ENCODE results near the gene SIVA1.
A peak's percentile ranks its signal among the peaks of the same experiment; 100 is the strongest.
"Not testable (repeated sequence)": the region's sequence is repeated elsewhere in the genome, so short reads cannot be mapped to it uniquely, and the experiment has no call there.

SIVA1 gene

GRCh38 chr14:104745431-104745830 lies 7.5 kb upstream of the SIVA1 start:
- no peak overlapping the region for H3K4me3 ChIP-seq
- in situ Hi-C loops (cut with MboI; ENCODE audit: low sequenced_read_pairs): no loop called here
- H3K4me1 ChIP-seq: no peaks in the 10 kb centered on the region
- no peaks in the 10 kb centered on the region for H3K36me3 ChIP-seq (replicated peaks)
- no peak for DNase-seq (ENCODE audit: low spot score in 2 of 2)
- H3K27me3 ChIP-seq (ENCODE audit: low read depth): no peaks in the 10 kb centered on the region
- H3K9me3 ChIP-seq: no peaks in the 10 kb centered on the region; the same call in 1 of the 2 replicates

DNA sequence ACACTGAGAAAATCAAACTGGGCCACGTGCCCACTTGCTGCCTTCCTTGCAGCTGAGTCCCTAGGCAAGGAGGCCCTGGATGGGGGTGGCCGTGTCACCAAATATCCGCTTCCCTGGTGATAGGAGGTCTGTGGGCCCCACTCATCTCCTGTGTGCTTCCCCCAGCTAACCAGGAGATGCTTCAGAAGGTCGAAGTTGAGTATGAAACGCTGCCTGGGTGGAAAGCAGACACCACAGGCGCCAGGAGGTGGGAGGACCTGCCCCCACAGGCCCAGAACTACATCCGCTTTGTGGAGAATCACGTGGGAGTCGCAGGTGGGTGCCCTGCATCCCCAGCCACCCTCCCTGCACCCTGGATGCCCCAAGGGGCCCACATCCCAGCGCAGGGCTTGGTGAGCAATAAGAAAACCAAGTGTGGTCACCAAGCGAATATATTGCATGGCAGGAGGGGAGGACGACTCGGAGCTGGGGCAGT lies 6.8 kb upstream of the SIVA1 start:
- in situ Hi-C loops (cut with MboI; ENCODE audit: low sequenced_read_pairs): no loop called here
- H3K4me3 ChIP-seq: no peak overlapping the region
- H3K9me3 ChIP-seq: no peaks in the 10 kb centered on the region; the same call in 1 of the 2 replicates
- DNase-seq (ENCODE audit: low spot score in 2 of 2): no peak
- H3K36me3 ChIP-seq (replicated peaks): no peaks in the 10 kb centered on the region
- H3K27me3 ChIP-seq (ENCODE audit: low read depth): no peaks in the 10 kb centered on the region
- no peaks in the 10 kb centered on the region for H3K4me1 ChIP-seq

DNA sequence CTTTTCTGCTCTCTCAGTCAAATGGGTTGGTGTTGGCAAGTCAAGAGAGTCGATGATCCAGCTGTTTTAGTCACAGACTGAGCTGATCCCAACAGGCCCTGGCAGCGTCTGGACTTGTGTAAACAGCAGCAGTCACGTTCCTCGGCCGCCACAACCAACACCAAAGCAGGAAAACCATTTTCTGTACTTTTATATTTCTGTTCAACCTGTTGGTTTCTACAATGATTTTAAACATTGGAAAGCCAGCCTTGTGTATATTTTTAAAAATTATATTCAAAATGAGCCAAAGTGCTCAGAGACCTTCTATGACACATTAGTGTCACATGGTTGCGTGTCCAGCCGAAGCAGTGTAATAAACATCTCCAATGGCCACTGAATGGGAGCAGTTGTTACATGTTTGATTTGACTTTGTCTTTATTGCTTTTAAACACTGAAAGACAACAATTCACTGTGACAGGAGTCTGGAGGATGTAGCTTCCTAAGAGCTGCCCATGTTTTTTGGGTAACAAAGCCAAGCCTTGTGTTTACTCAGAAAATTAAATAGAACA lies 5.9 kb upstream of the SIVA1 start:
- Histone ChIP-seq H3K4me1 (peaks cover 3% of the 10 kb centered on the region), H3K27me3 (ENCODE audit: low read depth) (no peaks in the 10 kb centered on the region), H3K9me3 (no peaks in the 10 kb centered on the region; the same call in 1 of the 2 replicates), H3K4me3 (no peak overlapping the region), H3K36me3 (replicated peaks) (no peaks in the 10 kb centered on the region)
- in situ Hi-C loops (cut with MboI; ENCODE audit: low sequenced_read_pairs): no loop called here
- no peak for DNase-seq (ENCODE audit: low spot score in 2 of 2)

GRCh38 chr14:104747876-104748275 lies 5.1 kb upstream of the SIVA1 start:
- in situ Hi-C loops (cut with MboI; ENCODE audit: low sequenced_read_pairs): no loop called here
- H3K36me3 ChIP-seq (replicated peaks): no peaks in the 10 kb centered on the region
- no peak overlapping the region for H3K4me3 ChIP-seq
- H3K27me3 ChIP-seq (ENCODE audit: low read depth): no peaks in the 10 kb centered on the region
- DNase-seq (ENCODE audit: low spot score in 2 of 2): no peak
- H3K4me1 ChIP-seq: peaks cover 6% of the 10 kb centered on the region
- no peaks in the 10 kb centered on the region; the same call in 1 of the 2 replicates for H3K9me3 ChIP-seq

DNA sequence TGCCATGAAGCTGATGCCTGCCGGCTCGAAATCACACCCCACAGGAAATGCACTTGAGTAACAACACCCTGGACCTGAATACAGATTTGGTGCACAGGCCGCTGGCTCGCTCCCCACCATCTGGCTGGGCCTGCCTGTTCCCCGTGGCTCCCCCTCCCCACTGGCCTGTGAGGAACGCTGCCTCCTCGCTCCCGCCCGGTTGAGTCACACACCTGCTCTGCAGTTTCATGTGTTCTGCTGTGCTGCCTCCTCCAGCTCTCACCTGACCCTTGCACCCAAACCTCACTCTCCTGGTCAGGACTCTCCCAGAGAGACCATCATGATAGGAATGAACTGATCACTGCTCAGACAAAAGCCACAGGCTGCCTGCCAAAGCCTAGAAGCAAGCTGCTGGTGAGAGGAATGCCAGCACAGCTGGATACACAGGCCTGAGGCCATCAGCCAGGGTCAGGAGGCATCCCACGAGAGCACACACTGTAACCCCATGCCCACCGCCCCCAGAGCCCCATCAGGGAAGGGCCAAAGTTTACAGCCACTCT lies 3.8 kb upstream of the SIVA1 start:
- in situ Hi-C loops (cut with MboI; ENCODE audit: low sequenced_read_pairs): no loop called here
- Histone ChIP-seq H3K36me3 (replicated peaks) (peaks cover 4% of the 10 kb centered on the region), H3K9me3 (no peaks in the 10 kb centered on the region; the same call in 1 of the 2 replicates), H3K4me3 (no peak overlapping the region), H3K27me3 (ENCODE audit: low read depth) (no peaks in the 10 kb centered on the region), H3K4me1 (peaks cover 10% of the 10 kb centered on the region)
- no peak for DNase-seq (ENCODE audit: low spot score in 2 of 2)

DNA sequence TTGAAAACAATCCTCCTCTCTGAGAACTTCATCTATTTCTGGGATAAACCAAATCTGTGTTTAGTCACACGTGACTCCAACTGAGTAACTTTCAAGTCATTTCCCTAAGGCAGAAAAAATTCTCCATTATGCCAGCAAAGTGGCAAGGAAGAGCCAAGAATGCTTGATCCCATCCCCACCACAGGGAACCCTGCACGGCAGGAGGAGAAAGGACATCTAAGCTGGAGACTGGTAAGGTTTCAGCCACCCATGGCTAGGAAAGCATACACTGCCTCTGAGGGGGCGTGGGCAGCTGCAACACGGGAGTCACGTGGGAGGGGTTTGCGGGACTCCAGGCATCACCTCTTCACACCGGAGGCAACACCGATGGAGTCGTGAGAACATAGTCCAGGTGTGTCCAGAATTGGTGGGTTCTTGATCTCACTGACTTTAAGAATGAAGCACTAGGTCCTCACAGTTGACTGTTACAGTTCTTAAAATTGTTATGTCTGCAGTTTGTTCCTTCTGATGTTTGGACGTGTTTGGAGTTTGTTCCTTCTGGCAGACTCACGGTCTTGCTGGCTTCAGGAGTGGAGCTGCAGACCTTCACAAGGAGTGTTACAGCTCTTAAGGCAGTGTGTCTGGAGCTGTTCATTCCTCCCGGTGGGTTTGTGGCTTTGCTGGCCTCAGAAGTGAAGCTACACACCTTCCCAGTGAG lies 2.7 kb upstream of the SIVA1 start:
- no peaks in the 10 kb centered on the region for H3K27me3 ChIP-seq (ENCODE audit: low read depth)
- H3K4me3 ChIP-seq: no peak overlapping the region
- no peak for DNase-seq (ENCODE audit: low spot score in 2 of 2)
- in situ Hi-C loops (cut with MboI; ENCODE audit: low sequenced_read_pairs): no loop called here
- H3K36me3 ChIP-seq (replicated peaks): peaks cover 12% of the 10 kb centered on the region
- no peaks in the 10 kb centered on the region; the same call in 1 of the 2 replicates for H3K9me3 ChIP-seq
- peaks cover 16% of the 10 kb centered on the region for H3K4me1 ChIP-seq

- Histone ChIP-seq H3K4me1 (peaks cover 16% of the 10 kb centered on the region), H3K36me3 (replicated peaks) (peaks cover 17% of the 10 kb centered on the region)
- H3K4me3 ChIP-seq; DNase-seq (ENCODE audit: low spot score in 2 of 2); H3K9me3 ChIP-seq; in situ Hi-C loops (cut with MboI; ENCODE audit: low sequenced_read_pairs); H3K27me3 ChIP-seq (ENCODE audit: low read depth): not testable (repeated sequence)
Observed at GRCh38 chr14:104750753-104751057, 2.2 kb upstream of the SIVA1 start.

- Histone ChIP-seq H3K9me3 (no peaks in the 10 kb centered on the region; the same call in 1 of the 2 replicates), H3K4me3 (peak overlapping the region; percentile 100), H3K27me3 (ENCODE audit: low read depth) (no peaks in the 10 kb centered on the region), H3K4me1 (peaks cover 16% of the 10 kb centered on the region), H3K36me3 (replicated peaks) (peaks cover 27% of the 10 kb centered on the region)
- in situ Hi-C loops (cut with MboI; ENCODE audit: low sequenced_read_pairs): no loop called here
- DNase-seq (ENCODE audit: low spot score in 2 of 2): peak; percentile 19 to 65
Observed at GRCh38 chr14:104751539-104752422, 1.2 kb upstream of the SIVA1 start.

DNA sequence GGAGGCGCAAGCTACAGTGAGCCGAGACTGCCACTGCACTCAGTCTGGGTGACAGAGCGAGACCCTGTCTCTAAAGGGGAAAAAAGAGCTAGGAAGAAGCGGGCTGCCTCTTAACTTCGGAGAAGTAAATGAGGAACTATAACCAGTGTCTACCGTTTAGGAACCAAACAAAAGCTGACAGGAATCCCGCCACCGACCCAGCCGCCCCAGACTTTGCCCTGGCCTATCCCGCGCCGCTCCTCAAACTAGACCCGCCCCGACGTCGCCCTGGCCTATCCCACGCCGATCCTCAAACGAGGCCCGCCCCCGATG lies 568 bp upstream of the SIVA1 start:
- Histone ChIP-seq H3K27me3 (ENCODE audit: low read depth) (no peaks in the 10 kb centered on the region), H3K9me3 (no peaks in the 10 kb centered on the region; the same call in 1 of the 2 replicates), H3K36me3 (replicated peaks) (peaks cover 31% of the 10 kb centered on the region), H3K4me3 (peak overlapping the region; percentile 100), H3K4me1 (peaks cover 16% of the 10 kb centered on the region)
- DNase-seq (ENCODE audit: low spot score in 2 of 2): no peak
- in situ Hi-C loops (cut with MboI; ENCODE audit: low sequenced_read_pairs): no loop called here

GRCh38 chr14:104753528-104754212 lies 723 bp downstream of the SIVA1 start:
- no peak for DNase-seq (ENCODE audit: low spot score in 2 of 2)
- in situ Hi-C loops (cut with MboI; ENCODE audit: low sequenced_read_pairs): no loop called here
- no peaks in the 10 kb centered on the region for H3K27me3 ChIP-seq (ENCODE audit: low read depth)
- H3K9me3 ChIP-seq: no peaks in the 10 kb centered on the region; the same call in 1 of the 2 replicates
- H3K4me3 ChIP-seq: peak overlapping the region; percentile 100
- H3K4me1 ChIP-seq: peaks cover 16% of the 10 kb centered on the region
- peaks cover 40% of the 10 kb centered on the region for H3K36me3 ChIP-seq (replicated peaks)

GRCh38 chr14:104754213-104754851 lies 1.4 kb downstream of the SIVA1 start:
- no peaks in the 10 kb centered on the region for H3K27me3 ChIP-seq (ENCODE audit: low read depth)
- peaks cover 16% of the 10 kb centered on the region for H3K4me1 ChIP-seq
- in situ Hi-C loops (cut with MboI; ENCODE audit: low sequenced_read_pairs): no loop called here
- H3K36me3 ChIP-seq (replicated peaks): peaks cover 46% of the 10 kb centered on the region
- H3K4me3 ChIP-seq: peak overlapping the region; percentile 100
- DNase-seq (ENCODE audit: low spot score in 2 of 2): no peak
- no peaks in the 10 kb centered on the region; the same call in 1 of the 2 replicates for H3K9me3 ChIP-seq

DNA sequence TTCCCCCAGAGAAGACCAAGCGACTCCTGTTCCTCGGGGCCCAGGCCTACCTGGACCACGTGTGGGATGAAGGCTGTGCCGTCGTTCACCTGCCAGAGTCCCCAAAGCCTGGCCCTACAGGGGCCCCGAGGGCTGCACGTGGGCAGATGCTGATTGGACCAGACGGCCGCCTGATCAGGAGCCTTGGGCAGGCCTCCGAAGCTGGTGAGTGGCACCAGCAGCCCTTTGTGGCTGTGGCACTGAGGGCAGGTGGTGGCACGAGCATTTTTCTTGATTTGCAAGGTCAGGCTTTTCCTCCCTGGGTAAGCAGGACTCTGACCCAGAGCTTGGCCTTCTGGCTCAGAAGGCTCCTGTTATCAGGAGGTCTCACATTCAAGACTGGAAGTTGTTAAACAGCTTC lies 2.7 kb downstream of the SIVA1 start:
- H3K27me3 ChIP-seq (ENCODE audit: low read depth): no peaks in the 10 kb centered on the region
- in situ Hi-C loops (cut with MboI; ENCODE audit: low sequenced_read_pairs): no loop called here
- no peak overlapping the region for H3K4me3 ChIP-seq
- peaks cover 54% of the 10 kb centered on the region for H3K36me3 ChIP-seq (replicated peaks)
- H3K4me1 ChIP-seq: peaks cover 16% of the 10 kb centered on the region
- DNase-seq (ENCODE audit: low spot score in 2 of 2): no peak
- H3K9me3 ChIP-seq: no peaks in the 10 kb centered on the region
